Stimulated activated CD8-positive, alpha-beta memory T cell treated with anti-CD3 and anti-CD28 coated beads, Interleukin-12 subunit alpha, Interleukin-12 subunit beta, amount 100 ng/mL, for 24 hours (primary cell): ENCODE data around the gene TBCD.
"Not testable (repeated sequence)": the region's sequence is repeated elsewhere in the genome, so short reads cannot be mapped to it uniquely, and the experiment has no call there.

Experiments used
- DNase-seq: peaks from one replicate; pipeline ENCODE4 v3.0.0-alpha.2; 2020; ENCODE audit errors: extremely low read depth

TBCD gene

GRCh38 chr17:82955106-82955505 is 203.2 kb downstream of the TBCD start:
- DNase-seq, result not testable (repeated sequence)

GRCh38 chr17:82955627-82956026 is 203.8 kb downstream of the TBCD start:
- DNase-seq, result not testable (repeated sequence)

- no peak for DNase-seq
Observed at GRCh38 chr17:82956146-82956725, 204.4 kb downstream of the TBCD start.

GRCh38 chr17:82956726-82957468 is 205.0 kb downstream of the TBCD start:
- DNase-seq, result no peak

- no peak for DNase-seq
Observed at GRCh38 chr17:82957469-82957795, 205.6 kb downstream of the TBCD start.

GRCh38 chr17:82957961-82958561 is 206.2 kb downstream of the TBCD start:
- DNase-seq, result no peak

- DNase-seq, result no peak
Observed at GRCh38 chr17:82959242-82959930, 207.5 kb downstream of the TBCD start.

GRCh38 chr17:82959990-82960418 is 208.1 kb downstream of the TBCD start:
- DNase-seq, result no peak

GRCh38 chr17:82960419-82961271 is 208.8 kb downstream of the TBCD start:
- no peak for DNase-seq

- no peak for DNase-seq
Observed at GRCh38 chr17:82961366-82962162, 209.7 kb downstream of the TBCD start.

GRCh38 chr17:82962163-82962720 is 210.4 kb downstream of the TBCD start:
- DNase-seq, result no peak

GRCh38 chr17:82963104-82963950 is 211.5 kb downstream of the TBCD start:
- no peak for DNase-seq

- not testable (repeated sequence) for DNase-seq
Observed at GRCh38 chr17:82964451-82964850, 212.6 kb downstream of the TBCD start.

- no peak for DNase-seq
Observed at GRCh38 chr17:82964851-82965341, 213.0 kb downstream of the TBCD start.

GRCh38 chr17:82965371-82965770 is 213.5 kb downstream of the TBCD start:
- DNase-seq, result no peak

GRCh38 chr17:82966415-82966814 is 214.6 kb downstream of the TBCD start:
- DNase-seq, result no peak

- DNase-seq, result no peak
Observed at GRCh38 chr17:82967268-82968032, 215.6 kb downstream of the TBCD start.

GRCh38 chr17:82968033-82968841 is 216.4 kb downstream of the TBCD start:
- not testable (repeated sequence) for DNase-seq
